H9 (cell line): ENCODE data around the gene AGBL3. TPM values are rescaled to one million over a fixed set of nuclear protein-coding genes. Genes with fewer than 3 reads are reported as not detected.

Experiments used
- DNase-seq: peaks from one replicate; pipeline ENCODE4 v3.0.0-alpha.2; 2017
- H2AFZ ChIP-seq: one replicate; pipeline ENCODE4 v1.6.1; 2013; ENCODE audit warnings: mild to moderate bottlenecking, low read length, control low read depth, moderate library complexity
- H2AK5ac ChIP-seq: 2 replicates; pipeline ENCODE4 v1.6.1; 2013; ENCODE audit warnings: low read length, control low read depth, mixed read lengths; ENCODE audit not compliant: insufficient read length
- H2BK120ac ChIP-seq: one replicate; pipeline ENCODE4 v1.6.1; 2013; ENCODE audit warnings: low read depth, mild to moderate bottlenecking, low read length, control low read depth, inconsistent platforms; ENCODE audit not compliant: poor library complexity, severe bottlenecking
- H2BK12ac ChIP-seq: 2 replicates; pipeline ENCODE4 v1.6.1; 2013; ENCODE audit warnings: low read length, control low read depth, mixed read lengths, low read depth; ENCODE audit not compliant: insufficient read length
- H2BK15ac ChIP-seq: 2 replicates; pipeline ENCODE4 v1.6.1; 2013; ENCODE audit warnings: low read depth, low read length, control low read depth
- H2BK20ac ChIP-seq: one replicate; pipeline ENCODE4 v1.6.1; 2013; ENCODE audit warnings: low read depth, mild to moderate bottlenecking, low read length, control low read depth, inconsistent platforms; ENCODE audit not compliant: poor library complexity, severe bottlenecking
- H2BK5ac ChIP-seq: 2 replicates; pipeline ENCODE4 v1.6.1; 2013; ENCODE audit warnings: low read length, control low read depth, mixed read lengths; ENCODE audit not compliant: insufficient read length
- H3K14ac ChIP-seq: 2 replicates; pipeline ENCODE4 v1.6.1; 2013; ENCODE audit warnings: low read length, control low read depth; ENCODE audit not compliant: insufficient read depth
- H3K18ac ChIP-seq: 2 replicates; pipeline ENCODE4 v1.6.1; 2013; ENCODE audit warnings: low read depth, mild to moderate bottlenecking, mixed read lengths, low read length, control low read depth; ENCODE audit not compliant: insufficient read length
- H3K23ac ChIP-seq: 2 replicates; pipeline ENCODE4 v1.6.1; 2013; ENCODE audit warnings: low read length, control low read depth, mixed read lengths, low read depth; ENCODE audit not compliant: insufficient read length
- H3K23me2 ChIP-seq: 2 replicates; pipeline ENCODE4 v1.6.1; 2013; ENCODE audit warnings: low read depth, mild to moderate bottlenecking, mixed read lengths, low read length, control low read depth; ENCODE audit not compliant: insufficient read length, poor library complexity, severe bottlenecking
- H3K27ac ChIP-seq: 2 replicates; pipeline ENCODE4 v1.5.1; 2013; ENCODE audit warnings: low read length, control low read depth, mixed read lengths, low read depth; ENCODE audit not compliant: insufficient read length
- H3K27me3 ChIP-seq: 2 replicates; pipeline ENCODE4 v1.6.1; 2013; ENCODE audit warnings: low read length, control low read depth, inconsistent platforms; ENCODE audit not compliant: insufficient read depth
- H3K4ac ChIP-seq: 2 replicates; pipeline ENCODE4 v1.6.1; 2013; ENCODE audit warnings: low read depth, mild to moderate bottlenecking, control low read depth, inconsistent platforms, low read length, moderate library complexity
- H3K4me1 ChIP-seq: 2 replicates; pipeline ENCODE4 v1.6.1; 2013; ENCODE audit warnings: low read length, control low read depth, inconsistent platforms; ENCODE audit not compliant: insufficient read depth
- H3K4me2 ChIP-seq: 2 replicates; pipeline ENCODE4 v1.6.1; 2013; ENCODE audit warnings: low read length, control low read depth, mixed read lengths; ENCODE audit not compliant: insufficient read length, insufficient read depth
- H3K56ac ChIP-seq: 2 replicates; pipeline ENCODE4 v1.6.1; 2013; ENCODE audit warnings: low read depth, mild to moderate bottlenecking, mixed read lengths, low read length, control low read depth; ENCODE audit not compliant: insufficient read length
- H3K79me1 ChIP-seq: 2 replicates; pipeline ENCODE4 v1.6.1; 2013; ENCODE audit warnings: low read depth, mild to moderate bottlenecking, moderate library complexity, low read length, control low read depth, inconsistent platforms; ENCODE audit not compliant: insufficient read depth, poor library complexity, severe bottlenecking
- H3K79me2 ChIP-seq: 2 replicates; pipeline ENCODE4 v1.6.1; 2013; ENCODE audit warnings: low read length, control low read depth, inconsistent platforms; ENCODE audit not compliant: insufficient read depth
- H3K9ac ChIP-seq: 2 replicates; pipeline ENCODE4 v1.6.1; 2013; ENCODE audit warnings: low read length, control low read depth, mixed read lengths; ENCODE audit not compliant: insufficient read length; ENCODE audit errors: extremely low read depth
- H3K9me3 ChIP-seq: one replicate; pipeline ENCODE4 v1.6.1; 2013; ENCODE audit warnings: low read depth, low read length, inconsistent platforms; ENCODE audit not compliant: control insufficient read depth
- H3T11ph ChIP-seq: one replicate; pipeline ENCODE4 v1.6.1; 2013; ENCODE audit warnings: mild to moderate bottlenecking, low read length, control low read depth, inconsistent platforms
- H4K20me1 ChIP-seq: one replicate; pipeline ENCODE4 v1.6.1; 2013; ENCODE audit not compliant: control insufficient read depth, insufficient read length, insufficient read depth
- H4K5ac ChIP-seq: 2 replicates; pipeline ENCODE4 v1.6.1; 2013; ENCODE audit warnings: low read depth, mild to moderate bottlenecking, mixed read lengths, low read length, control low read depth; ENCODE audit not compliant: insufficient read length
- H4K8ac ChIP-seq: replicated peaks from 2 replicates; pipeline ENCODE4 v1.6.1; 2013; ENCODE audit warnings: low read length, control low read depth, mixed read lengths, low read depth; ENCODE audit not compliant: insufficient read length
- H4K91ac ChIP-seq: 2 replicates; pipeline ENCODE4 v1.6.1; 2013; ENCODE audit warnings: low read depth, mild to moderate bottlenecking, moderate library complexity, mixed read lengths, low read length, control low read depth; ENCODE audit not compliant: insufficient read length
- H3K27ac Mint-ChIP-seq, 3 experiments: 2 replicates in 2 of 3; 3 replicates in 1 of 3; pipeline ENCODE4 v1.8.0; 2020 to 2021; ENCODE audit warnings: mixed read lengths in 3 of 3, mild to moderate bottlenecking in 1 of 3, moderate library complexity in 1 of 3
- H3K27me3 Mint-ChIP-seq: 2 replicates; pipeline ENCODE4 v1.8.0; 2021; ENCODE audit warnings: low read depth, mild to moderate bottlenecking, moderate library complexity, mixed read lengths
- H3K36me3 Mint-ChIP-seq, 3 experiments: 2 replicates in 2 of 3; 3 replicates in 1 of 3; pipeline ENCODE4 v1.8.0; 2020 to 2021; ENCODE audit warnings: low read depth in 3 of 3, mixed read lengths in 3 of 3; ENCODE audit not compliant: insufficient read depth in 1 of 3
- H3K4me1 Mint-ChIP-seq, 2 experiments: 2 replicates each; pipeline ENCODE4 v1.8.0; 2020; ENCODE audit warnings: mixed read lengths in 2 of 2
- H3K4me3 Mint-ChIP-seq, 2 experiments: 2 replicates in 1 of 2; 3 replicates in 1 of 2; pipeline ENCODE4 v1.8.0; 2020 to 2021; ENCODE audit warnings: mild to moderate bottlenecking in 2 of 2, mixed read lengths in 2 of 2, moderate library complexity in 1 of 2
- H3K9me3 Mint-ChIP-seq, 2 experiments: 2 replicates in 1 of 2; 3 replicates in 1 of 2; pipeline ENCODE4 v1.8.0; 2020; ENCODE audit warnings: mild to moderate bottlenecking in 2 of 2, mixed read lengths in 2 of 2, moderate library complexity in 1 of 2
- WGBS: extraction: QIAGEN DNeasy Blood & Tissue Kit; methylation state at CpG from one replicate; pipeline ENCODE4 v1.1.7; 2013; ENCODE audit warnings: missing lambda C conversion rate, low lambda C conversion rate, mixed read lengths; ENCODE audit not compliant: insufficient read length; ENCODE audit errors: extremely low coverage; 5-methylcytosine and 5-hydroxymethylcytosine counted together
- total RNA-seq: library from RNA; stranded (reverse); gene quantifications from 2 replicates; pipeline ENCODE4 v1.2.1, GENCODE V29; 2021
- TF ChIP-seq, protein P1 (sequence below): fragments of 200-600 bp; sonication (generic); conservative IDR thresholded peaks from 3 replicates; pipeline ENCODE4 v1.8.0; 2021; ENCODE audit warnings: antibody characterized with exemption, mild to moderate bottlenecking

The AGBL3 gene
- total RNA-seq, 1 experiment from 2014 or later, result 2.4 TPM

DNA sequence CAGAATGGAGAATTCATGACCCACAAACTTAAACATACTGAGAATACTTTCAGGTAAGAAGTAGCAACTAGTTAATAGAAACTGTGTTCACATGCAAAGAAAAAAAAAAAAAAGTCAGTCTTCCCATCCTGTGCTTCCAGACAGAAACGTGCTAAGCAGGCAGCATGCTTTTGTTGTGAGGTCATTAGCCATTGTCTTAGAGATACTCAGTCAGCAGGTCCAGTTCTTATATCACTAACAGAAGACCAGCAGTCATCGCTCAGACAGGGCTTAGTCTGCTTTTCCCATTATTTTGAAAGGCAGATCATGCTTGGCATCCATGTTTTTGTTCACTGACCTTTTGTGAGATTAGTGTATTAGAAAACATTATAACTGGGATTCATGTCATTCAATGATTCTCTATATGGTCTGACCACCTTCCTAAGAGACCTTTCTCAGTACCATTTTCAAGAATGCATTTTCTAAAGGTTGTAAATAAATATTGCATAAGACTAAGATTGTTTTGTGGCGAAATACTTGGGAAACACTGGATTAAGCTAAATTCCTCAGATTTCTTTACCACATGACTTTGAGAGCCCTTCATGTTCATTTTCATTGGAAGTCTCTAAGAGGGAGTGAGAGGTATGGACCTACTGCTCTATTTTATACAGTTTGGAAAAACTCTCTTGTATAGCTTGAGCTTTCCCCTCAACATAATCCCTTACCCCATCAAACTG lies 45.0 kb upstream of the AGBL3 start:
- H3K79me2 ChIP-seq, result no peaks in the 10 kb centered on the region
- no peak overlapping the region for H2BK120ac ChIP-seq
- no peak overlapping the region for H3K56ac ChIP-seq
- H3K23ac ChIP-seq, result no peak overlapping the region
- no peak overlapping the region for H4K8ac ChIP-seq
- Mint-ChIP-seq H3K27me3 (no peaks in the 10 kb centered on the region), H3K9me3 (no peaks in the 10 kb centered on the region), H3K36me3 (peaks cover 2 to 18% (median 12%) of the 10 kb centered on the region in 3 experiments; a peak in 5 of 7 replicates), H3K4me1 (peaks cover 11 to 20% of the 10 kb centered on the region in 2 experiments), H3K27ac (peak overlapping the region in 2 of 3 experiments; percentile 37 to 76; a peak in 4 of 7 replicates), H3K4me3 (no peak overlapping the region)
- H2AFZ ChIP-seq, result no peak overlapping the region
- no peak overlapping the region for H3K18ac ChIP-seq
- H4K20me1 ChIP-seq, result no peaks in the 10 kb centered on the region
- no CpG with 5 or more reads among the region's 3 CpGs for WGBS
- no peak overlapping the region for H4K91ac ChIP-seq
- H3K14ac ChIP-seq, result no peak overlapping the region
- no peak overlapping the region for H4K5ac ChIP-seq
- H3K79me1 ChIP-seq, result no peaks in the 10 kb centered on the region
- H3K27me3 ChIP-seq, result no peaks in the 10 kb centered on the region
- no peak for DNase-seq
- no peak overlapping the region for H2BK5ac ChIP-seq
- no peaks in the 10 kb centered on the region for H3K4me1 ChIP-seq
- H2AK5ac ChIP-seq, result no peak overlapping the region
- TF ChIP-seq, protein P1, sequence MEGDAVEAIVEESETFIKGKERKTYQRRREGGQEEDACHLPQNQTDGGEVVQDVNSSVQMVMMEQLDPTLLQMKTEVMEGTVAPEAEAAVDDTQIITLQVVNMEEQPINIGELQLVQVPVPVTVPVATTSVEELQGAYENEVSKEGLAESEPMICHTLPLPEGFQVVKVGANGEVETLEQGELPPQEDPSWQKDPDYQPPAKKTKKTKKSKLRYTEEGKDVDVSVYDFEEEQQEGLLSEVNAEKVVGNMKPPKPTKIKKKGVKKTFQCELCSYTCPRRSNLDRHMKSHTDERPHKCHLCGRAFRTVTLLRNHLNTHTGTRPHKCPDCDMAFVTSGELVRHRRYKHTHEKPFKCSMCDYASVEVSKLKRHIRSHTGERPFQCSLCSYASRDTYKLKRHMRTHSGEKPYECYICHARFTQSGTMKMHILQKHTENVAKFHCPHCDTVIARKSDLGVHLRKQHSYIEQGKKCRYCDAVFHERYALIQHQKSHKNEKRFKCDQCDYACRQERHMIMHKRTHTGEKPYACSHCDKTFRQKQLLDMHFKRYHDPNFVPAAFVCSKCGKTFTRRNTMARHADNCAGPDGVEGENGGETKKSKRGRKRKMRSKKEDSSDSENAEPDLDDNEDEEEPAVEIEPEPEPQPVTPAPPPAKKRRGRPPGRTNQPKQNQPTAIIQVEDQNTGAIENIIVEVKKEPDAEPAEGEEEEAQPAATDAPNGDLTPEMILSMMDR, result no peak
- H3K4ac ChIP-seq, result no peak overlapping the region
- no peak overlapping the region for H3K4me2 ChIP-seq
- no peak overlapping the region for H2BK20ac ChIP-seq
- H3K23me2 ChIP-seq, result no peaks in the 10 kb centered on the region
- H2BK12ac ChIP-seq, result no peak overlapping the region
- H3K9me3 ChIP-seq, result no peaks in the 10 kb centered on the region
- no peak overlapping the region for H2BK15ac ChIP-seq
- H3T11ph ChIP-seq, result no peak overlapping the region
- no peak overlapping the region for H3K9ac ChIP-seq
- no peak overlapping the region for H3K27ac ChIP-seq
